ENCODE measurements around the gene MLST8.

- TF ChIP-seq POLR2A (IDR thresholded peaks at IDR 0.05) (no peak), CTCF (IDR thresholded peaks at IDR 0.05) (no peak), EP300 (IDR thresholded peaks at IDR 0.05) (no peak)
Observed at GRCh38 chr16:2175454-2175853, 29.8 kb upstream of the MLST8 start.
